Cerebellar cortex (tissue), 1 donor: Measurements from ENCODE around the gene HEG1.
A peak's percentile ranks its signal among the peaks of the same experiment; 100 is the strongest.

ENCODE experiments used
- DNase-seq: peaks from one replicate; pipeline ENCODE4 v3.0.0-alpha.2; 2015; ENCODE audit warnings: low spot score

HEG1 gene

GRCh38 chr3:125069452-125069851 lies 13.7 kb upstream of the HEG1 start:
- DNase-seq: no peak

- DNase-seq: no peak
Observed at GRCh38 chr3:125068265-125068664, 12.5 kb upstream of the HEG1 start.

- no peak for DNase-seq
Observed at GRCh38 chr3:125067225-125067624, 11.4 kb upstream of the HEG1 start.

GRCh38 chr3:125062904-125063618 lies 7.3 kb upstream of the HEG1 start:
- no peak for DNase-seq

- no peak for DNase-seq
Observed at GRCh38 chr3:125061646-125062045, 5.8 kb upstream of the HEG1 start.

GRCh38 chr3:125061170-125061569 lies 5.4 kb upstream of the HEG1 start:
- DNase-seq: no peak

GRCh38 chr3:125059488-125060245 lies 3.9 kb upstream of the HEG1 start:
- DNase-seq: no peak

- DNase-seq: no peak
Observed at GRCh38 chr3:125058959-125059358, 3.2 kb upstream of the HEG1 start.

- DNase-seq: no peak
Observed at GRCh38 chr3:125058529-125058928, 2.7 kb upstream of the HEG1 start.

GRCh38 chr3:125057186-125057850 lies 1.5 kb upstream of the HEG1 start:
- DNase-seq: no peak

- DNase-seq: no peak
Observed at GRCh38 chr3:125055331-125055912, 375 bp downstream of the HEG1 start.

GRCh38 chr3:125054449-125055329 lies 1.1 kb downstream of the HEG1 start:
- DNase-seq: peak; percentile 22

GRCh38 chr3:125054062-125054448 lies 1.7 kb downstream of the HEG1 start:
- DNase-seq: no peak

- no peak for DNase-seq
Observed at GRCh38 chr3:125053304-125053699, 2.5 kb downstream of the HEG1 start.

GRCh38 chr3:125052624-125053303 lies 3.0 kb downstream of the HEG1 start:
- DNase-seq: no peak

- DNase-seq: no peak
Observed at GRCh38 chr3:125051715-125052581, 3.8 kb downstream of the HEG1 start.

- DNase-seq: no peak
Observed at GRCh38 chr3:125051205-125051604, 4.6 kb downstream of the HEG1 start.

GRCh38 chr3:125050488-125051090 lies 5.2 kb downstream of the HEG1 start:
- no peak for DNase-seq

GRCh38 chr3:125048282-125048681 lies 7.5 kb downstream of the HEG1 start:
- no peak for DNase-seq

GRCh38 chr3:125045965-125046364 lies 9.8 kb downstream of the HEG1 start:
- DNase-seq: no peak
